Measurements from ENCODE around the gene PACSIN1.

The PACSIN1 gene

GRCh38 chr6:34528996-34529664 lies 63.3 kb downstream of the PACSIN1 start:
- DNase-seq: no peak

- no peak for DNase-seq
Observed at GRCh38 chr6:34529665-34530327, 63.9 kb downstream of the PACSIN1 start.

GRCh38 chr6:34530753-34531365 lies 65.0 kb downstream of the PACSIN1 start:
- DNase-seq: no peak

- peak in 1 of 2 donors; percentile 10 for DNase-seq
Observed at GRCh38 chr6:34531580-34532201, 65.8 kb downstream of the PACSIN1 start.

GRCh38 chr6:34532230-34532629 lies 66.4 kb downstream of the PACSIN1 start:
- DNase-seq: no peak

- DNase-seq: no peak
Observed at GRCh38 chr6:34534146-34534545, 68.3 kb downstream of the PACSIN1 start.

- no peak for DNase-seq
Observed at GRCh38 chr6:34534656-34535055, 68.8 kb downstream of the PACSIN1 start.

- no peak for DNase-seq
Observed at GRCh38 chr6:34535199-34535598, 69.3 kb downstream of the PACSIN1 start.

GRCh38 chr6:34535646-34536045 lies 69.8 kb downstream of the PACSIN1 start:
- DNase-seq: no peak

GRCh38 chr6:34536251-34536958 lies 70.5 kb downstream of the PACSIN1 start:
- no peak for DNase-seq

- no peak for DNase-seq
Observed at GRCh38 chr6:34536959-34537848, 71.3 kb downstream of the PACSIN1 start.

- DNase-seq: no peak
Observed at GRCh38 chr6:34537922-34538550, 72.2 kb downstream of the PACSIN1 start.

GRCh38 chr6:34538581-34538980 lies 72.7 kb downstream of the PACSIN1 start:
- no peak for DNase-seq

GRCh38 chr6:34539181-34539580 lies 73.3 kb downstream of the PACSIN1 start:
- no peak for DNase-seq

- no peak for DNase-seq
Observed at GRCh38 chr6:34540222-34540621, 74.3 kb downstream of the PACSIN1 start.

- no peak for DNase-seq
Observed at GRCh38 chr6:34540841-34541240, 75.0 kb downstream of the PACSIN1 start.

GRCh38 chr6:34543421-34543820 lies 77.5 kb downstream of the PACSIN1 start:
- no peak for DNase-seq

GRCh38 chr6:34544052-34544604 lies 78.3 kb downstream of the PACSIN1 start:
- DNase-seq: no peak

GRCh38 chr6:34544776-34545471 lies 79.0 kb downstream of the PACSIN1 start:
- DNase-seq: no peak

Measured in inflammatory macrophage (primary cell).